Fibroblast of villous mesenchyme (primary cell): ENCODE results near the gene SMC4. TPM values are rescaled to one million over a fixed set of nuclear protein-coding genes. Genes with fewer than 3 reads are reported as not detected.

ENCODE experiments used
- DNase-seq: peaks from one replicate; pipeline ENCODE4 v3.0.0-alpha.2; 2010; ENCODE audit warnings: low read depth
- H3K4me3 ChIP-seq: 2 replicates; pipeline ENCODE4 v1.5.1; 2011; ENCODE audit warnings: low read depth, mild to moderate bottlenecking, low read length
- total RNA-seq: library from RNA; depleted of rRNA; stranded (reverse); fragments of >200 nt; gene quantifications from 2 replicates; pipeline ENCODE4 v1.2.3, GENCODE V29; 2012
- TF ChIP-seq, protein P1 (sequence below): IDR thresholded peaks from 2 replicates; pipeline ENCODE4 v1.5.1; 2012; ENCODE audit warnings: low read depth, mild to moderate bottlenecking, low read length; ENCODE audit not compliant: insufficient read depth

SMC4 gene
- total RNA-seq, 1 donor, result 88.5 TPM

DNA sequence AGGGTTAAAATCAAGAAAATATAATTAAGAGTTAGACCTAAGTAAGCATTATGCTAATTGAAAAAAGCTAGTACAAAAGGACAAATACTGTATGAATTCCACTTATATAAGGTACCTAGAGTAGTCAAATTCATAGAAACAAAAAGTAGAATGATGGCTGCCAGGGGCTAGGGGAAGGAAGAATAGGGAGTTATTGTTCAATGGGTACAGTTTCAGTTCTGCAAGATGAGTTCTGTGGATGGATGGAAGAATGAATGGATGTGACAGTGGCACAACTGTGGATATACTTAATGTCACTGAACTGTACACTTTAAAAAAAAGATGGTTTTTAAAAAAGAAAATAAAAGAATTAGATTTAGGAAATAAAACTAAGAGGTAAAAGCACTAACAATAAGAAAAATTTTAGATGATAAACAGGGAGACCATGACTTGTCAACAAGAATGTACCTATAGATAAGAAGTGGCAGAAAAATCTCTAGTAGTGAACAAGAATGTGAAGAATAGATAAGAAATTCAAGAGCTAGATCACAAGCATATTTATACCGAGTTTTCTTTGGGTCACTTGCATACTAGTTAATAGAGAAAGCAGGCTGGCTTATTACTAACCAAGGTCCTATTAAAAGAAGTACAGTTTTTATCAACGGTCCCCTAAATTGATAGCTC, 6.0 kb upstream of the SMC4 start:
- H3K4me3 ChIP-seq, result no peak overlapping the region
- TF ChIP-seq, protein P1, sequence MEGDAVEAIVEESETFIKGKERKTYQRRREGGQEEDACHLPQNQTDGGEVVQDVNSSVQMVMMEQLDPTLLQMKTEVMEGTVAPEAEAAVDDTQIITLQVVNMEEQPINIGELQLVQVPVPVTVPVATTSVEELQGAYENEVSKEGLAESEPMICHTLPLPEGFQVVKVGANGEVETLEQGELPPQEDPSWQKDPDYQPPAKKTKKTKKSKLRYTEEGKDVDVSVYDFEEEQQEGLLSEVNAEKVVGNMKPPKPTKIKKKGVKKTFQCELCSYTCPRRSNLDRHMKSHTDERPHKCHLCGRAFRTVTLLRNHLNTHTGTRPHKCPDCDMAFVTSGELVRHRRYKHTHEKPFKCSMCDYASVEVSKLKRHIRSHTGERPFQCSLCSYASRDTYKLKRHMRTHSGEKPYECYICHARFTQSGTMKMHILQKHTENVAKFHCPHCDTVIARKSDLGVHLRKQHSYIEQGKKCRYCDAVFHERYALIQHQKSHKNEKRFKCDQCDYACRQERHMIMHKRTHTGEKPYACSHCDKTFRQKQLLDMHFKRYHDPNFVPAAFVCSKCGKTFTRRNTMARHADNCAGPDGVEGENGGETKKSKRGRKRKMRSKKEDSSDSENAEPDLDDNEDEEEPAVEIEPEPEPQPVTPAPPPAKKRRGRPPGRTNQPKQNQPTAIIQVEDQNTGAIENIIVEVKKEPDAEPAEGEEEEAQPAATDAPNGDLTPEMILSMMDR, result no peak
- DNase-seq, result no peak

DNA sequence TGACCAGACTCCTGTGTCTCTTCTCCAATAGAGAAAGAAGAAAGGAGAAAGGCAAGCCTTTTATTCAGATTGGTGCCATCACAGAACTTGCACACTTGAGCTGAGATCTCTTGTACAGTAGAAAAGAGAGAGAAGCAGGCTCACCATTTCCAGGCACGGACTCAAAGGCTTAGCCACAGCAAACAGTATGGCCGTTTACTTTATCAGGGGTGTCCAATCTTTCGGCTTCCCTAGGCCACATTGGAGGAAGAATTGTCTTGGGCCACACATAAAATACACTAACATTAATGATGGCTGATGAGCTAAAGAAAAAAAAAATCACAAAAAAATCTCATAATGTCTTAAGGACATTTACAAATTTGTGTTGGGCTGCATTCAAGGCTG, 5.4 kb upstream of the SMC4 start:
- TF ChIP-seq, protein P1, result no peak
- DNase-seq, result no peak
- no peak overlapping the region for H3K4me3 ChIP-seq

DNA sequence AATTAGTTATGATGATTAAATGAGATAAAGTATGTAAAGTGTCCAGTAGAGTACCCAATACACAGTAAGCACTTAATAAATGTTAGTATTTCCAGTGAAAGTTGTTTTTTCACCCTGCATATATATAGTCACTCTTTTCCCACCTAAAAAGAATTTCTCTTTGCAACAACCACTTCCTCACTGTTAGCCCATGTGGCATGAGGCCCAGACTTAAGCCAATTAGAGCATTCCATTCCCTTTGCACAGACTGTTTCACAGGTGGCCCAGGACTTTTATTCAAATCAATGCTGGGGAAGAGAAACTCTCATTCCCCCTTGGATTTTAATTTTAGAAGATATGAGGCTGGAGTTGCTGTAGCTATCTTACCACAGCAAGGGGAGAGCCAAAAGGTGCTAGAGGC, 4.2 kb upstream of the SMC4 start:
- no peak overlapping the region for H3K4me3 ChIP-seq
- TF ChIP-seq, protein P1, result no peak
- peak; percentile 33 for DNase-seq

DNA sequence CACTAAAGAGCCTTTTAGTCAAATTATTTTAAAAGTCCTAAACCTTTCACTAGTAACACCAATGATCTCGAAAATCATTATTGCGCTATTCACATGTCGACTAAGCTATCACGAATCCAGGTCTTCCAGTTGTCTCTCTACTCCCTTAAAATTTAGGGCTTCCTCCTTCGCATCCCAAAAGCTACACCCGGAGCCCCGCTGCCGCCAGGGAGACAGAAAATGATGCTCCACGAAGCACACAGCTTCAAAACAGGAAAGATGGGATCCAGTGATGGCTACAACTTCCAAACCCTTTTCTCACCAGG, 678 bp upstream of the SMC4 start:
- H3K4me3 ChIP-seq, result peak overlapping the region; percentile 97
- DNase-seq, result no peak
- TF ChIP-seq, protein P1, result no peak

DNA sequence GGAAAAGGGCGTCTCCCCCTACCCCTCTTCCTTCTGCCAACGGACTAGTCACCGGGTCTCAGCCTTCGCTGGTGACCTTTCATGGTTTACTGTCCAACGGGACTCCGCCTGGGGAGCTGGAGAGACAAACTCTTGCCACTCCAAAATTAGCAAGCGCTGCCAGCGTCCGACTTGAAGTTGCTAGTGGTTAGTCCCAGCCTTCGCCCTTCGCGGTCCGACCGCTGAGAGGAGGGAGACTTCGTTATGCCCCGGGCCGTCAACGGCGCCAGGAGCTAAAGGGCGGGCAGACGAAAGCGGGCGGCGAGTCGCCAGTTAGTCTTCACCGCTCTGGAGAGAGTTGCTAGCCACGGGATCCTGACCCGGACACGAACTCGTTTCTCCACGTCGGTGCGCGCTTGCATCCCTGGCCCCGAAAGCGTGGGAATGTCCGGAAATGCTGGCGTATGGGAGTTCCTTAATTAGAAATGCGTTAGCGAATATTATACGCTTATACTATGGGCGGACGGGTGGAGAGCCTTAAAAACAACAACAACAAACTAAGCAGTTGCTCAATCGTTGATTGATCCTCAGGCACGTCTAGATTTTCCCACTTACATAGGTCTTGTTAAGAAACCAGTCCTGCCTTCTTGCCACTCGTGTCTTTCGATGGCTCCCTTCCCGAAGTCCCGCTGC, 716 bp downstream of the SMC4 start:
- TF ChIP-seq, protein P1, result no peak
- peak overlapping the region; percentile 97 for H3K4me3 ChIP-seq
- DNase-seq, result peak; percentile 74

DNA sequence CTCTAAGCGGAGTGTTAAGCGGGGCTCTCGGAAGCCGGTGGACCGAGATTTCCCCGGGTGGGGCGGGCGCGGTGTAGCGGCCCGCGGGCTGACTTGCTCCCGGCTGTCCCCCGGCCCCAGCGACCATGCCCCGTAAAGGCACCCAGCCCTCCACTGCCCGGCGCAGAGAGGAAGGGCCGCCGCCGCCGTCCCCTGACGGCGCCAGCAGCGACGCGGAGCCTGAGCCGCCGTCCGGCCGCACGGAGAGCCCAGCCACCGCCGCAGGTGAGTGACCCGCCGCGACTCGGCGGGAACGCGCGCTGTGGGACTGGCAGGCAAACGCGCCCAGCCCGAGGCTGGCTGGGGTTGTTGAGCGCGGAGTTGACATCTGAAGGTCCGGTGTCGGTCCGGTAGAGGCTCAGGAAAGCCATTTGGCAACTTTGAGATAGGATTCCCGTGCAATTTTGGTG, 1.3 kb downstream of the SMC4 start:
- TF ChIP-seq, protein P1, result no peak
- H3K4me3 ChIP-seq, result peak overlapping the region; percentile 97
- DNase-seq, result no peak
